Naive thymus-derived CD8-positive, alpha-beta T cell (primary cell): ENCODE results near the gene TFEB. TPM values are rescaled to one million over a fixed set of nuclear protein-coding genes. Genes with fewer than 3 reads are reported as not detected.
"Not testable (repeated sequence)": the region's sequence is repeated elsewhere in the genome, so short reads cannot be mapped to it uniquely, and the experiment has no call there.

ENCODE experiments used
- ATAC-seq, 2 donors: fragments of 150-1000 bp; cut with Tn5 transposase in 1 of 2; sonication (Bioruptor Pico), chemical (Tn5 transposase) in 1 of 2; 1 replicate in 1 of 2; 2 replicates in 1 of 2; pipeline ENCODE4 v1.10.0; 2021; ENCODE audit warnings: mild to moderate bottlenecking in 2 of 2, moderate library complexity in 2 of 2
- POLR2A ChIA-PET: fragments of 350-600 bp; sonication (Branson Sonifier 250); formaldehyde crosslinking; loops from one replicate; lab custom pipeline; 2021; ENCODE audit warnings: antibody characterized with exemption; lab: Charles Lee
- DNase-seq, 10 donors: peaks; one replicate each; pipeline versions ENCODE4 v3.0.0 to v3.0.0-alpha.2; 2020 to 2022
- H3K27ac Mint-ChIP-seq, 10 donors: one replicate each; pipeline ENCODE4 v1.8.0; 2020 to 2022; ENCODE audit warnings: mild to moderate bottlenecking in 10 of 10, mixed read lengths in 10 of 10, moderate library complexity in 4 of 10, inconsistent platforms in 1 of 10
- H3K27me3 Mint-ChIP-seq, 5 donors: one replicate each; pipeline ENCODE4 v1.8.0; 2021 to 2022; ENCODE audit warnings: mixed read lengths in 5 of 5
- H3K36me3 Mint-ChIP-seq, 3 donors: one replicate each; pipeline ENCODE4 v1.8.0; 2020 to 2022; ENCODE audit warnings: mixed read lengths in 3 of 3, mild to moderate bottlenecking in 2 of 3, inconsistent platforms in 1 of 3
- H3K4me1 Mint-ChIP-seq, 4 donors: one replicate each; pipeline ENCODE4 v1.8.0; 2021 to 2022; ENCODE audit warnings: mixed read lengths in 4 of 4
- H3K4me3 Mint-ChIP-seq, 10 donors: one replicate each; pipeline ENCODE4 v1.8.0; 2020 to 2022; ENCODE audit warnings: mild to moderate bottlenecking in 10 of 10, mixed read lengths in 10 of 10, moderate library complexity in 6 of 10, inconsistent platforms in 1 of 10
- H3K9me3 Mint-ChIP-seq, 9 donors: one replicate each; pipeline ENCODE4 v1.8.0; 2020 to 2022; ENCODE audit warnings: mixed read lengths in 9 of 9, mild to moderate bottlenecking in 3 of 9, inconsistent platforms in 1 of 9, moderate library complexity in 1 of 9
- polyA plus RNA-seq, 3 donors: library from polyadenylated mRNA; unstranded; fragments of 300-500 nt; fragmentation: Illumina TruSeq; gene quantifications; one replicate each; pipeline ENCODE4 v1.2.3, GENCODE V29; 2021
- total RNA-seq, 8 experiments: library from RNA in 2 of 8; stranded (reverse) in 2 of 8; gene quantifications; one replicate each; pipeline ENCODE4 v1.2.3 and lab custom pipeline; 2021 to 2026

Gene TFEB
- total and polyA plus RNA-seq, 5 experiments from 2014 or later, result 2.6 to 10.8 (median 9.2) TPM

DNA sequence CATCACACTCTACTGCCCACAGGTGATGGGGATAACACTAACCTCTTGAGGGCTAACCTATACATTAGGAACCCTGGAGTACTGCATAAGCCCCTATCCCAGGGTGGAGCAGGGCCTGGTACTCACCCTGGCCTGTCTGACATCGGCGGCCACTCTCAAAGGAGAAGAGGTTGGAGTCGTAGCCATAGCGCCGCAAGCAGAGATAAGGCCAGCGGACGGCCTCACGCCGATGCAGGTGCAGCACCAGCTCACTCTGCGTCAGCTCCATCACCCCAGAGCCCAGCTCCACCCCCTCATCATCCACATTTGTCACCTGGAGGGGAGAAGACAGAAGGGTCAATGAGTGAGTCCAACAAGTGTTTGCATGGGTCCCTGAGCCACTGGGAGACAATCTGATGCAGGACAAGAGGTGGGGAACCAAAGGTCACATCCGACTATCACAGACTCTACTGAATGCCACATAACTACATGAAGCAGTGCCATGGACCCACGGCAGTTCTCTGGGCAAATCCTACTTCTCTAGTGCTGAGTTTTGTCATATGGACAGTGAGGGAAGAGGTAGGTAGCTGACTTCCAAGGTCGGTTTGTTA, 40.0 kb upstream of the TFEB start:
- no peak for ATAC-seq
- H3K36me3 Mint-ChIP-seq, result peaks cover 0 to 58% (median 5%) of the 10 kb centered on the region in 3 donors
- peaks cover 6 to 18% (median 15%) of the 10 kb centered on the region in 4 donors for H3K4me1 Mint-ChIP-seq
- DNase-seq, result no peak
- H3K4me3 Mint-ChIP-seq, result no peak overlapping the region
- no peaks in the 10 kb centered on the region for H3K9me3 Mint-ChIP-seq
- peaks cover 0 to 2% (median 0%) of the 10 kb centered on the region in 5 donors for H3K27me3 Mint-ChIP-seq
- POLR2A ChIA-PET, result no interaction called here
- H3K27ac Mint-ChIP-seq, result no peak overlapping the region

DNA sequence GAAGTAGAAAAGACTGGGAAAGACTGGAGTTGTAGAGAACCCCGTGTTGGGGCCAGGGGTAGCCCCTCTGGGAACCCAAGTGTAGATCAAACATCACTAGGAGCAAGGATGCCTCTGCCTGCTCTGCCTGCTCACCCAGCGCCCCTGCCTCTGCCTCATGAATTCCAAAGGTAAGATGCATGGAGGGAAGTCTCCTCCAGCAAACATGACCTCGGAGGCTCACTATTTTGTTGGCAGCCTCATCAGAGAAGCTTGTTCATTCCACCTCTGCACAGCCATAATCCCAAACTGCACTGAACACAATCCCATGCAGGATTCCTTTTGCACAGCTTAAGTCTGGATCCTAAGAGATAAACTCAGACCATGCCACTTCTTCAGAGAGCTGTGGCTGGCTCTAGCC, 39.4 kb upstream of the TFEB start:
- H3K36me3 Mint-ChIP-seq, result peaks cover 0 to 63% (median 5%) of the 10 kb centered on the region in 3 donors
- H3K27ac Mint-ChIP-seq, result no peak overlapping the region
- peaks cover 0 to under 1% (median 0%) of the 10 kb centered on the region in 5 donors for H3K27me3 Mint-ChIP-seq
- POLR2A ChIA-PET, result no interaction called here
- ATAC-seq (no peak), DNase-seq (no peak)
- H3K9me3 Mint-ChIP-seq, result no peaks in the 10 kb centered on the region
- no peak overlapping the region for H3K4me3 Mint-ChIP-seq
- peaks cover 6 to 15% (median 11%) of the 10 kb centered on the region in 4 donors for H3K4me1 Mint-ChIP-seq

DNA sequence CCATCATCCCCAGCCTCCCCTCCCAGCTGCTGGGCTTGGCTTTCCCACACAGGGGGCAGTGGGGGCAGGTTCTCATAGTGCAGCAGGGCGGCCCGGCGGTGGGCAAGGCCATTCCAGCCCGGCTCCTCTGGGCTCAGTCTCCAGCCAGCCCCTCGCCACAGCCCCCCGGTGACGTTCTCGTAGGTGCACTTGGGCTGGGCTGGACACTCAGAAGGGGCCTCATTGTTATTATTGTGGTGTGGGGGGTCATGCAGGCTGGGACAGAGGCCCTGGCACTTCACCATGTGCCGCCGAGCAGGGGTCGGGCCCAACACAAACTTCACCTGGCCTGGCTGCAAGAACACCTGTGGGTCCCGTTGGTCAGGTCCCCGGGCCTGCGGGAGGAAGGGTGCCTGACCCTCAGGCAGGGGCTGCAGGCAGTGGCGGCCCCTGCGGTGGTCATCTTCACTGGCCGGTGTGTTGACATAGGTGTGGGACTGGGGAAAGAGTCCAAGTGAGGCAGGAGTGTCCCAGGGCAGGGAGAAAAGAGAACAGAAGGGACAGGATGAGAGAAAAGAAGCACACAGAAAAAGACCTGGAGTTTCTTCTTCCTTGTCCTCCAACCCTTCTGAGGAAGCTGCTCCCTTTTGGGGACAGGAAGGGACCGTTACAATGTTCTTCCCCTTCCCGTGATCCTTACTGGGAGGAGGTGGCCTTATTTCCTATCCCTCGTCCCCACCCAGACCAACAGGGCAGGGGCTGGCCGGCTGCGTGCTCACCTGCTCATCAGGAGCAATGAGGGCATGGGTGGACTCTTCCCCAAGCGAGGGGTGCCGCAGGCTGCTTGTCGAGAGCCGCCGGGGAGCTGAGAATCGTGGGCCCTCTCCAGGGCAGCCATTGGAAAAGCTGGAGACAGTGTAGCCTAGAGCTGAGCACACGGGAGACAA, 35.9 kb upstream of the TFEB start:
- ATAC-seq, result no peak
- H3K36me3 Mint-ChIP-seq, result peaks cover 0 to 51% (median 5%) of the 10 kb centered on the region in 3 donors

DNA sequence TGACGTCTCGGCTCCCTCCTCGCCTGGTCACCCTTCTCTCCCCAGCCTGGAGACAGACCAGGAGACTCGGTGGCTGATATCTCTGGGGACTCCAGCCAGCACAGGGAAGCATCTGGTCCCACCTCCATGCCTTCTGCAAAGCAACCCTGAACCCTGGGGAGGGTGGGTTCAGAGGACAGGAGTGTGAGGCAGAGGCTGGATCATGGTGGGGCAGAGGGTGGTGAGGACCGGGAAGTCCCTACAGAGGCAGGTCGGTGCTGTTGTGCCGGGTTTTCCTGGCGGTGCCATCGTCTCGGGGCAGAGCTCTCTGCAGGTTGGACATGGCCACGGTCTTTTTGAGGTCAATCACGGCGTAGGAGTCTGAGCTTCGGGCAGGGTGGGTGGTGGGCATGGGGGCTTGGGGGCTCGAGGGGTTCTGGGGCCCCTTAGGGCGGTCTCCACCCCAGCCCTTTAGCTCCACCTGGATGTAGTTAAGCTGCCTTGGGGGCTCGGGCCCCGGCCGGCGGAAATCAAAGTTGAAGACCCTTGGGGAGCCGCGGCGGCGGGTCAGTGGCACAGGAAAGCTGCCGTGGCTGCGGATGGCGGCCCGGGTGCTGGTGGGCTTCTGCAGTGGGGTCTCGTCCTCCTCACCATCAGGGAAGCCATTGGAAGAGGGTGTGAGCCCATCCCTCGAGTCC, 35.1 kb upstream of the TFEB start:
- Mint-ChIP-seq H3K27me3 (no peaks in the 10 kb centered on the region), H3K9me3 (no peaks in the 10 kb centered on the region), H3K36me3 (peaks cover 0 to 50% (median 5%) of the 10 kb centered on the region in 3 donors), H3K4me1 (peaks cover 2 to 12% (median 4%) of the 10 kb centered on the region in 4 donors), H3K4me3 (no peak overlapping the region), H3K27ac (no peak overlapping the region)
- POLR2A ChIA-PET, result no interaction called here
- ATAC-seq (no peak), DNase-seq (no peak)

More for the DNA sequence above, 35.9 kb upstream of the TFEB start:
- Mint-ChIP-seq H3K4me3 (no peak overlapping the region), H3K9me3 (no peaks in the 10 kb centered on the region), H3K27ac (no peak overlapping the region), H3K4me1 (peaks cover 2 to 12% (median 4%) of the 10 kb centered on the region in 4 donors), H3K27me3 (no peaks in the 10 kb centered on the region)
- no peak for DNase-seq
- POLR2A ChIA-PET, result no interaction called here

DNA sequence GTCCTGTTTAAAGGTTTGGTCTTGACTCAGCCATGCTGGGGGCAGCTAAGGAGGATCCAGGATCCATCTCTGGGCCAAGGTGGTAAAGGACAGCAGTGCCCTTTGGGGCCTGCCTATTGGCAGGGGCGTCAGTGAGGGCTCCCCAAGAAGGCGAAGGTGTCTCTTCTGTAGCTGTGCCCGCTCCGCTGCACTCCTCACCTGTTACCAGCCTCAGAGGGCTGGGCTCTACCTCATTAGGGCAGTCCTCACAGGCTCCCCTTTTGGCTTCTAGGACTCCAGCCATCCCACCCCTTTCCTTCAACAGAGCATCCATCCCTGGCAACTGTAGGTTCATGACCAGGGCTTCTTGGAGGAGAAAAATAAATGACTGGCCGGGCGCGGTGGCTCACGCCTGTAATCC, 34.0 kb upstream of the TFEB start:
- Mint-ChIP-seq H3K36me3 (peaks cover 0 to 39% (median 5%) of the 10 kb centered on the region in 3 donors), H3K27me3 (no peaks in the 10 kb centered on the region), H3K4me3 (no peak overlapping the region), H3K9me3 (no peaks in the 10 kb centered on the region), H3K27ac (peak overlapping the region in 1 of 10 donors; percentile 43), H3K4me1 (peaks cover 2 to 12% (median 4%) of the 10 kb centered on the region in 4 donors)
- ATAC-seq (no peak), DNase-seq (no peak)
- POLR2A ChIA-PET, result no interaction called here

DNA sequence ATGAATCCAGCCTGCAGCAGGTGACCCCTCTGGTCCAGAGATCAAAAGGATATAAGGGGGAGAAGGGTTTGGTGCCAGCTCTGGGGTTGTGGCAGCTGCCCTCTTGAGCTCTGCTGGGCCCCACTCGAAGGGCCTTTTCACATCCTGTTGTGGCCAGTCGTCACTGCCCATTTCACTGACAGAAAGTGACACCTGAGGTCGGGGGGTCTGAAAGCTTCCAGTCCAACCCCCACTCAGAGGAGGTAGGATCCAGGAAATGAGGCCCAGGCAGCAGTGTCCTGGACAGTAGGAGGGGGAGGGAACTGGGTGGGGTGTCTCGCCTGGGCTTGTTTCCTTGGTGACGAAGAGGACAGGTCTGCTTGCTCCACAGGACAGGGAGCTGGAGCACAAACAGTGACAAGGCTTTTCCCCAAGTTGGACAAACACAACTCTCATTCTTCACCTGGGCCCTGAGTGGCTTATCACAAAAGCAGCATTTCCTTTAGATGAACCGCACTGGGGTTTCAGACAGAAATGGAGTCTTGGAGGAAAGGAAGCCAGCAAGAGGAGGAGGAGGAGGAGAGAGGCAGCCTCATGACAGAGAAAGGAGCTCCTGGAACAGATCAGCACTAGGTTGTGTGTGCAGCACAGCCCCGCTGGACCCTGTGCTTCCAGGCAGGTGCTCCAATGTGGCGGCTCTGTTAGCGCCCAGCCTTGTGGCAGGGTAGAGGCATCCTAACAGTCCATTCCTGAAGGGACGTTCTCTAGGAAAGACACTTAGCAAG, 33.3 kb upstream of the TFEB start:
- Mint-ChIP-seq H3K9me3 (no peaks in the 10 kb centered on the region), H3K36me3 (peaks cover 0 to 34% (median 5%) of the 10 kb centered on the region in 3 donors), H3K4me1 (peaks cover 2 to 12% (median 3%) of the 10 kb centered on the region in 4 donors), H3K27me3 (no peaks in the 10 kb centered on the region), H3K27ac (peak overlapping the region in 5 of 10 donors; percentile 33 to 80 (median 56)), H3K4me3 (no peak overlapping the region)
- ATAC-seq, result no peak
- no peak for DNase-seq
- POLR2A ChIA-PET, result interaction anchor here (0.6 kb wide), 1 partner anchor 359 kb away, joined by 3 read pairs; no protein-coding TSS in a partner anchor

DNA sequence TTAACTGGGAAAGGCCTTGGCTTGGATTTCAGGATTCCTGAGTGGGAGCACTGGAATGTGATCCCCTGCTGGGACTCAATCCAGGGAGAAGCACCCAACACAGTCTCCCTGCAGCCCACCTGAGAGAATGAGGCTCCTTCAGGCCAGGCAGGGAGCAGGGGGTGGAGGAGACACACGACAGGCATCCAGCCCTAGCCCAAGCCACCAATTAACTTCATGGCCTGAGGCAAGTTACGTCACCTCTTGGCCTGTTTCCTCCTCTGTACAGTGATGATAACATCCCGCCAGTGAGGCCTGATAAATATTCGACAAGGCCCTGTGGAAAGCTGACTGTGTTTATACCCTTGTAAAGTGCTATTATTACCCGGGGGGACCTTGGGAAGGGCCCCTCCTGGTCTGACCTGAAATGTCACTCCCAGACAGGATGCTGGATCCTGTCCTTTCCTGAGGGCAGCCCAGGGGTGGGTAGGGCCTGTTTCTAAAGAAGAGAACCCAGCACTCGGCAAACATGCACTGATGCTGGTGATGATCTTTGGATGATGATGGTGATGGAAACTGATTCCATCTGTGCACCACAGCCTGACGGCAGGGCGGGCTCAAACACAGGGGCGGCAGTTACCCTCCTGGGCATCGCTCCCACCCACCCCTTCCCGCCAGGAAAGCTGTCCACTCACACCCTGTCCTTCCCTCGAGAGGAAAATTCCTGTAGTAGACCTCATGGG, 31.9 kb upstream of the TFEB start:
- no peak for ATAC-seq
- no peak overlapping the region for H3K4me3 Mint-ChIP-seq
- POLR2A ChIA-PET, result no interaction called here
- no peaks in the 10 kb centered on the region for H3K9me3 Mint-ChIP-seq
- H3K4me1 Mint-ChIP-seq, result peaks cover 2 to 12% (median 4%) of the 10 kb centered on the region in 4 donors
- H3K27me3 Mint-ChIP-seq, result peaks cover 0 to 4% (median 3%) of the 10 kb centered on the region in 5 donors
- H3K36me3 Mint-ChIP-seq, result peaks cover 0 to 24% (median under 1%) of the 10 kb centered on the region in 3 donors
- no peak for DNase-seq
- H3K27ac Mint-ChIP-seq, result peak overlapping the region in 1 of 10 donors; percentile 15

DNA sequence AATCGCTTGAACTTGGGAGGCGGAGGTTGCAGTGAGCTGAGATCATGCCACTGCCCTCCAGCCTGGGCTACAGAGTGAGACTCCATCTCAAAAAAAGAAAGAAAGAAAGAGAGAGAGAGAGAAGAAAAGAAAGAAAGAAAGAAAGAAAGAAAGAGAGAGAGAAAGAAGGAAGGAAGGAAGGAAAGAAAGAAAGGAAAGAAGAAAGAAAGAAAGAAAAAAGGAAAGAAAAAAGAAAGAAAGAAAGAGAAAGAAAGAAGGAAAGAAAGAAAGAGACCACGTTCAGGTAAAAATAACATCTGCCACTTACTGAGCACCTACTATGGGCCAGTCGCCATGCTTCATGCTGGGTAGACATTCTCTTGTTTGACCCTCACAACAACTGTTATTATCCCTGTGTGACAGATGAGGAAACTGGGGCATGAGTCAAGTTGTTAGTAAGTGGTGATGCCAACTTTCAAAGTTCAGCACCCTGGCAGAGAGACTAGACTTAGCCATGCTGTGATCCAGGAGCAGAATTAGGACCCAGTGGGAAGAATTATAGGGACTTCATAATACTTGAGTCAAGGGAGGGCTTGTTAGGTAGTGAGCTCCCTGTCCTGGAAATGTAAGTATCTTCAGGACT, 30.7 kb upstream of the TFEB start:
- peaks cover 0 to 13% (median 0%) of the 10 kb centered on the region in 3 donors for H3K36me3 Mint-ChIP-seq

DNA sequence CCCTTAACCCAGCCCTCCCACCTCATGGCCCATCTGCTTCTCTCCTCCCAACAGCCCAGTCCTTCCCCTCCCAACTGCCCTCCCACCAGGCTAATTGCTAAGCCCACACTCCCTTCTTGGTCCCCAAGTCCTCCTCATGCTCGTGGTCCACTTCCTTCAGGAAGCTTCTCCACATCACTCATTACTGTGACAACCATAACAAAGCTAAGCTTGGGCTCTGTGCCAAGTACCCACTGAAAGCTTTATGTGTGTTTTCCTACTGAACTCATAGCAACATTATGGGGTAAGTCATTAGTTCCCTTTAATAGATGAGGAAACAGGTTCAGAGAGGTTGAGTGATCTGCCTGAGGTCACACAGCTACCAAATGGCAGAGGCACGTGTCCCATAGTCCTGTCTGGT, 28.1 kb upstream of the TFEB start:
- H3K4me1 Mint-ChIP-seq, result peaks cover 0 to 6% (median 2%) of the 10 kb centered on the region in 4 donors
- ATAC-seq, result no peak
- peak overlapping the region in 1 of 10 donors; percentile 43 for H3K27ac Mint-ChIP-seq
- H3K27me3 Mint-ChIP-seq, result peaks cover 0 to 7% (median 3%) of the 10 kb centered on the region in 5 donors
- no peak overlapping the region for H3K4me3 Mint-ChIP-seq
- POLR2A ChIA-PET, result interaction anchor here (0.6 to 0.7 kb wide), 2 partner anchors 150 to 1487 kb away, joined by 3 to 9 read pairs; no protein-coding TSS in a partner anchor
- no peak for DNase-seq
- no peaks in the 10 kb centered on the region for H3K9me3 Mint-ChIP-seq
- H3K36me3 Mint-ChIP-seq, result no peaks in the 10 kb centered on the region

More for the DNA sequence above, 30.7 kb upstream of the TFEB start:
- peaks cover 2 to 12% (median 4%) of the 10 kb centered on the region in 4 donors for H3K4me1 Mint-ChIP-seq
- H3K4me3 Mint-ChIP-seq, DNase-seq, ATAC-seq, H3K9me3 Mint-ChIP-seq, H3K27ac Mint-ChIP-seq, POLR2A ChIA-PET, H3K27me3 Mint-ChIP-seq: not testable (repeated sequence)

DNA sequence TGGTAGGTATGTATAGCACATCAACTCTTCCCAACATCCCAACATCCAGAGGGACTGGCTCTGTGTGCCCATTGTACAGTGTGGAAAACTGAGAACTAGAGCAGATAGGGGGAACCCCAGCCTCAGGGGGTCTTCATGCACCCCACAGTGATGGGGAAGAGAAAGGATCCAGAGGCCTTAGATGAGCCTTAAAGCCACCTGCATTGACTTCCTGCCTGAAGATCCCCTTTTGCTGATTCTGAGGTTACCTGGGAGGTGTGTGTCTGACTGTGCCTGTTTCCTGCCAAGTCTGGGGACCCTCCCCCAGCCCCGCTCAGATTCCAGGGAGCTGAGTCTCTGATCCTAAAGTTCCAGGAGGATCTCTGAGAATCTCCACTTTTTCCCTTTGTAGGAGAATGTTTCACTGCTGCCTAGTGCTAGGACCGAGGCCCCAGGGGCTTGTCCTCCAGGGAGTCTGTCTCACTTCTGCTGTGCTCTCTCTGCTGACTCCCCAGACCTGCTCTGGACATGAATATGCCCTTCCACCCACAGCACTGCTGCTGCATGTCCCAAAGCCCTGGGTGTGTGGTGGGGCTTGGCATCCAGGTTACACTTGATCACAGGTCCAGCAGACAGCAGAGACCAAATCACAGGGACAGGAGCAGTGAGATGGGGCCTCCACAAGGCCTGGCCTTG, 24.6 kb upstream of the TFEB start:
- Mint-ChIP-seq H3K4me3 (no peak overlapping the region), H3K9me3 (no peaks in the 10 kb centered on the region), H3K27ac (peak overlapping the region in 1 of 10 donors; percentile 6), H3K27me3 (peaks cover 0 to 7% (median 4%) of the 10 kb centered on the region in 5 donors), H3K36me3 (no peaks in the 10 kb centered on the region), H3K4me1 (peaks cover 0 to 16% (median 4%) of the 10 kb centered on the region in 4 donors)
- POLR2A ChIA-PET, result no interaction called here
- DNase-seq (no peak), ATAC-seq (no peak)
